ENCODE data around the gene C19orf53.

DNA sequence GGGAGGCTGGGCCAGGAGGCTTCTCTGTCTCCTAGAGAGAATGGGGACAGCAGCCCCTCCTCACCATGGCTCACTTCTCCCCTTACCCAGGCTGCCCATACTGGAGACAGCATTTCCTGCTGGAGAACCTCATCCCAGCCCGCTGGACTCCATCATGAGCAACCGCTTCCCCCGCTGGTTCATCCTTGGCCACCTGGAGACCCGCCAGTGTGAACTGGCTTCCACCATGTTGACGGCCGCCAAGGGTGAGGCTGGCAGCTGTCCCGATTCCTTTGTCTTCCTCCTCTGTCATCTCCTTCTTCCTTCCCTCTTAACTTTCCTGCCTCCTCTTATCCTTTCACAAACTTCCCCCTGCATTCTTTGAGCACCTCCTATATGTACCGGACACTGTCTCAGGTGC is 49.0 kb downstream of the C19orf53 start:
- no peak for TF ChIP-seq ZBTB1 (CRISPR knock-in tag; IDR thresholded peaks at IDR 0.05; ENCODE audit: borderline replicate concordance)
- no peak for TF ChIP-seq JUNB (CRISPR knock-in tag; IDR thresholded peaks at IDR 0.05; ENCODE audit: borderline replicate concordance)
- TF ChIP-seq ZNF615 (CRISPR knock-in tag; IDR thresholded peaks at IDR 0.05; ENCODE audit: borderline replicate concordance) = no peak
- TF ChIP-seq, protein P1, sequence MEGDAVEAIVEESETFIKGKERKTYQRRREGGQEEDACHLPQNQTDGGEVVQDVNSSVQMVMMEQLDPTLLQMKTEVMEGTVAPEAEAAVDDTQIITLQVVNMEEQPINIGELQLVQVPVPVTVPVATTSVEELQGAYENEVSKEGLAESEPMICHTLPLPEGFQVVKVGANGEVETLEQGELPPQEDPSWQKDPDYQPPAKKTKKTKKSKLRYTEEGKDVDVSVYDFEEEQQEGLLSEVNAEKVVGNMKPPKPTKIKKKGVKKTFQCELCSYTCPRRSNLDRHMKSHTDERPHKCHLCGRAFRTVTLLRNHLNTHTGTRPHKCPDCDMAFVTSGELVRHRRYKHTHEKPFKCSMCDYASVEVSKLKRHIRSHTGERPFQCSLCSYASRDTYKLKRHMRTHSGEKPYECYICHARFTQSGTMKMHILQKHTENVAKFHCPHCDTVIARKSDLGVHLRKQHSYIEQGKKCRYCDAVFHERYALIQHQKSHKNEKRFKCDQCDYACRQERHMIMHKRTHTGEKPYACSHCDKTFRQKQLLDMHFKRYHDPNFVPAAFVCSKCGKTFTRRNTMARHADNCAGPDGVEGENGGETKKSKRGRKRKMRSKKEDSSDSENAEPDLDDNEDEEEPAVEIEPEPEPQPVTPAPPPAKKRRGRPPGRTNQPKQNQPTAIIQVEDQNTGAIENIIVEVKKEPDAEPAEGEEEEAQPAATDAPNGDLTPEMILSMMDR (CRISPR knock-in tag; IDR thresholded peaks at IDR 0.05) = no peak
- TF ChIP-seq POLR2AphosphoS2 (IDR thresholded peaks at IDR 0.05; ENCODE audit: low read depth, low read length) = no peak
- TF ChIP-seq, protein P2, sequence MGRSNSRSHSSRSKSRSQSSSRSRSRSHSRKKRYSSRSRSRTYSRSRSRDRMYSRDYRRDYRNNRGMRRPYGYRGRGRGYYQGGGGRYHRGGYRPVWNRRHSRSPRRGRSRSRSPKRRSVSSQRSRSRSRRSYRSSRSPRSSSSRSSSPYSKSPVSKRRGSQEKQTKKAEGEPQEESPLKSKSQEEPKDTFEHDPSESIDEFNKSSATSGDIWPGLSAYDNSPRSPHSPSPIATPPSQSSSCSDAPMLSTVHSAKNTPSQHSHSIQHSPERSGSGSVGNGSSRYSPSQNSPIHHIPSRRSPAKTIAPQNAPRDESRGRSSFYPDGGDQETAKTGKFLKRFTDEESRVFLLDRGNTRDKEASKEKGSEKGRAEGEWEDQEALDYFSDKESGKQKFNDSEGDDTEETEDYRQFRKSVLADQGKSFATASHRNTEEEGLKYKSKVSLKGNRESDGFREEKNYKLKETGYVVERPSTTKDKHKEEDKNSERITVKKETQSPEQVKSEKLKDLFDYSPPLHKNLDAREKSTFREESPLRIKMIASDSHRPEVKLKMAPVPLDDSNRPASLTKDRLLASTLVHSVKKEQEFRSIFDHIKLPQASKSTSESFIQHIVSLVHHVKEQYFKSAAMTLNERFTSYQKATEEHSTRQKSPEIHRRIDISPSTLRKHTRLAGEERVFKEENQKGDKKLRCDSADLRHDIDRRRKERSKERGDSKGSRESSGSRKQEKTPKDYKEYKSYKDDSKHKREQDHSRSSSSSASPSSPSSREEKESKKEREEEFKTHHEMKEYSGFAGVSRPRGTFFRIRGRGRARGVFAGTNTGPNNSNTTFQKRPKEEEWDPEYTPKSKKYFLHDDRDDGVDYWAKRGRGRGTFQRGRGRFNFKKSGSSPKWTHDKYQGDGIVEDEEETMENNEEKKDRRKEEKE (IDR thresholded peaks at IDR 0.05) = no peak
- no peak for TF ChIP-seq ZFP36 (IDR thresholded peaks at IDR 0.05; ENCODE audit: borderline replicate concordance, low read depth, low read length, partially characterized antibody)
- TF ChIP-seq POLR2A (IDR thresholded peaks at IDR 0.05; ENCODE audit: insufficient read depth in 1 of 2, low read depth in 2 of 2, low read length in 2 of 2) = no peak
- no peak for TF ChIP-seq RAD21 (CRISPR knock-in tag; IDR thresholded peaks at IDR 0.05)
- no peak for TF ChIP-seq EZH2 (conservative IDR thresholded peaks at IDR 0.05; ENCODE audit: low read depth, low read length)
- TF ChIP-seq RXRA (CRISPR knock-in tag; IDR thresholded peaks at IDR 0.05) = no peak

All from HepG2 (cell line).